Measurements from ENCODE around the gene CEND1.
"Not testable (repeated sequence)": the region's sequence is repeated elsewhere in the genome, so short reads cannot be mapped to it uniquely, and the experiment has no call there.

CEND1 gene

GRCh38 chr11:763073-763463, 26.8 kb downstream of the CEND1 start:
- no peak for DNase-seq

GRCh38 chr11:762421-763072, 27.3 kb downstream of the CEND1 start:
- DNase-seq = peak in 1 of 2 experiments; percentile 44

GRCh38 chr11:761526-762108, 28.3 kb downstream of the CEND1 start:
- no peak for DNase-seq

GRCh38 chr11:760236-760635, 29.7 kb downstream of the CEND1 start:
- no peak for DNase-seq

GRCh38 chr11:749731-750130, 40.2 kb downstream of the CEND1 start:
- DNase-seq = no peak

- no peak for DNase-seq
These were observed 41.9 kb downstream of the CEND1 start for GRCh38 chr11:748007-748359.

- DNase-seq = peak; percentile 57 to 60
These were observed 42.5 kb downstream of the CEND1 start, which contains the start of gene TALDO1 for GRCh38 chr11:747158-748006. TALDO1 (plus strand) TSS chr11:747464; CDS start chr11:747482, 18 bp downstream.

GRCh38 chr11:746289-747157, 43.4 kb downstream of the CEND1 start:
- no peak for DNase-seq

GRCh38 chr11:745428-745827, 44.5 kb downstream of the CEND1 start:
- DNase-seq = no peak

GRCh38 chr11:742571-743201, 47.2 kb downstream of the CEND1 start:
- DNase-seq = no peak

GRCh38 chr11:742156-742546, 47.7 kb downstream of the CEND1 start:
- DNase-seq = no peak

- DNase-seq = not testable (repeated sequence)
These were observed 52.0 kb downstream of the CEND1 start for GRCh38 chr11:737899-738298.

- no peak for DNase-seq
These were observed 52.5 kb downstream of the CEND1 start for GRCh38 chr11:737366-737765.

Data from cerebellar nuclear complex (tissue), 1 donor.